GM18907 (cell line): Measurements from ENCODE around the gene MNS1.
"Not testable (repeated sequence)": the region's sequence is repeated elsewhere in the genome, so short reads cannot be mapped to it uniquely, and the experiment has no call there.

ENCODE experiments used
- ATAC-seq: cut with Tn5 transposase; IDR thresholded peaks from one replicate; pipeline ENCODE4 v1.9.1; 2021; ENCODE audit warnings: mild to moderate bottlenecking, moderate library complexity; ENCODE audit not compliant: unreplicated experiment

MNS1 gene

GRCh38 chr15:56454836-56455235 lies 10.1 kb downstream of the MNS1 start:
- ATAC-seq: no peak

DNA sequence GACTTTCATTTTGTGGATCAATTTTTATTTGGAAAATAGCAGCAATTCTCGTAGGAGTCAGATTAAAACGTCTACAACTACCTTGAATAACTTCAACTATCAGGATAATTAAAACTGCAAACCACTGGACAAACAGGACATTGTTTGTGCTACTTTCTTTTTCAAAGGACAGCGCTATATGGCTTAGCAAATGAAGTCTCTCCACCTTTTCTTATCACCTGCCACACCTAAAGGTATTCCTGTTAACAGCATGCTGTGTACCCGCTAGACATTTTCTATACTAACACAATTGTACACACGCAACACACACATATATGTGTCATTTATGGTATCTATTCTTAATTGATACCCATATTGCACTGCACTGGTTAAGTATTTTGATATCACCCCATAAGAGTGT lies 19.2 kb downstream of the MNS1 start:
- no peak for ATAC-seq

DNA sequence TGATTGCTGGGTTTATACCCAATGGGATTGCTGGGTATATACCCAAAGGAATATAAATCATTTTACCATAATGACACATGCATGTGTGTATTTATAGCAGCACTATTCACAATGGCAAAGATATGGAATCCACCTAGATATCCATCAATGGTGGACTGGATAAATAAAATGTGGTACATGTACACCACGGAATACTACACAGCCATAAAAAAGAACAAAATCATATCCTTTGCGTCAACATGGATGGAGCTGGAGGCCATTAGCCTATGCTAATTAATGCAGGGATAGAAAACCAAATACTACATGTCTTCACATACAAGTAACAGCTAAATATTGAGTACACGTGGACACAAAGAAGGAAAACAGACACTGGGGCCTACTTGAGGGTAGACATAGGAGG lies 22.6 kb downstream of the MNS1 start:
- no peak for ATAC-seq

DNA sequence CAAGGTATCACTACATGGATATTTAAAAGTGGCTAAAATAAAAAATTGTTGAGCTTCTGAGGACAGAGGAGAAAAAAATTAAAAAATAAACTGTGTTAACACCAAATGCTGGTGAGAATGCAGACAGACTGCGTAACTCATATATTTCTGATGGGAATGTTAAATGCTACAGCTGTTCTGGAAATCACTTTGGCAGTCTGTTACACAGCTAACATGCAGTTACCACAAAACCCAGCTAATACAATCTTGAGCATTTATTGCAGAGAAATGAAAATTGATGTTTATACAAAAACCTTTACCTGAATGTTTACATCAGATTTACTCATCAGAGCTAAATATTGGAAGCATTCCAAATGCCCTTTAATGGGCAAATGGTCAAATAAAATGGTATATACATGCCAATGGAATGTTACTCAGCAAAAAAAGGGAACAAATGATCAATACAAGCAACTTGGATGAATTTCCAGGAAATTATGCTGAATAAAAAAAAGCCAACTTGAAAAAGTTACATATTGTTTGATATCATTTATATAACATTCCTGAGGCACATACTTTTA lies 24.6 kb downstream of the MNS1 start:
- ATAC-seq: no peak

- ATAC-seq: no peak
Measured at GRCh38 chr15:56432304-56432703, 32.6 kb downstream of the MNS1 start.

GRCh38 chr15:56428821-56429458 lies 36.0 kb downstream of the MNS1 start:
- no peak for ATAC-seq

- no peak for ATAC-seq
Measured at GRCh38 chr15:56425976-56426375, 39.0 kb downstream of the MNS1 start.

DNA sequence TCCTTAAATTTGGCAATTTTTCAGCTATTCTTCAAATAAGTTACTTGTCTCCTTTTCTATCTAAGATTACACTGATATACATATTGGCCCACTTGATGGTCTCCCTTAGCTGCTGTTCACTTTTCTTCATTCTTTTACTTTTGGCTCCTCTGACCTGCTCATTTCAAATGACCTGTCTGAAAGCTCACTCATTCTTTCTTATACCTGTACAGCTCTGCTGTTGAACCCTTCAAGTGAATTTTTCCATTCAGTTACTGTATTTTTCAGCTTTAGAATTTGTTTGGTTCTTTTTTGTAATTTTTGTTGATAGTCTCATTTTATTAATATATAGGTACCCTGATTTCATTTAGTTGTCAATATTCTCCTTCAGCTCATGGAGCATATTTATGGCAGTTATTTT lies 39.7 kb downstream of the MNS1 start:
- ATAC-seq: no peak

GRCh38 chr15:56413114-56413733 lies 51.7 kb downstream of the MNS1 start:
- ATAC-seq: not testable (repeated sequence)

GRCh38 chr15:56411122-56411749 lies 53.7 kb downstream of the MNS1 start:
- ATAC-seq: no peak

DNA sequence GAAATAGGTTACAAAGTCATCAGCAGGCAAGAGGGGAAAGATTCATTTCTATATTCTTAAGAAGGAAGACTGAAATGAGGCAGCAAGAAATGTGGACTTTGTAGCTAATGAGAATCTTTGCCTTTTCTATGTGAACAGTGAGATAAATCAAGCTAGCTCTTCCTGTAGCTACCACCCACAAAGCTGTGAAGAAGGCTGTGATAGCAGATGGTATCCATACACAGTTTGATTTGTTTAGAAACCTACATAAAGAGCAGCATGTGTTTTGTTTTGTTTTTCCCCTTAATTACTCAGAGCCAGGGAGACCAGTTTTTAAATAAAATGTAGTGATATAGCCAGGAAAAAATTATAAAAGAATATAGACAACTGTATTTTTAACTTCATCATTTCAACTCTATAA lies 54.2 kb downstream of the MNS1 start:
- ATAC-seq: no peak

DNA sequence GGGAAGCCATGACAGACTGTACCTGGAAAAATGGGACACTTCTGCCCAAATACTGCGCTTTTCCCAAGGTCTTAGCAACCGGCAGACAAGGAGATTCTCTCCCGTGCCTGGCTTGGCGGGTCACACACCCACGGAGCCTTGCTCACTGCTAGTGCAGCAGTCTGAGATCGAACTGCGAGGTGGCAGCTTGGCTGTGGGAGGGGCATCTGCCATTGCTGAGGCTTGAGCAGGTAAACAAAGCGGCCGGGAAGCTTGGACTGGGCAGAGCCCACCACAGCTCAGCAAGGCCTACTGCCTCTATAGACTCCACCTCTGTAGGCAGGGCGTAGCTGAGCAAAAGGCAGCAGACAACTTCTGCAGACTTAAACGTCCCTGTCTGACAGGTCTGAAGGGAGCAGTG lies 65.7 kb downstream of the MNS1 start:
- ATAC-seq: not testable (repeated sequence)

- not testable (repeated sequence) for ATAC-seq
Measured at GRCh38 chr15:56397325-56397724, 67.6 kb downstream of the MNS1 start.

DNA sequence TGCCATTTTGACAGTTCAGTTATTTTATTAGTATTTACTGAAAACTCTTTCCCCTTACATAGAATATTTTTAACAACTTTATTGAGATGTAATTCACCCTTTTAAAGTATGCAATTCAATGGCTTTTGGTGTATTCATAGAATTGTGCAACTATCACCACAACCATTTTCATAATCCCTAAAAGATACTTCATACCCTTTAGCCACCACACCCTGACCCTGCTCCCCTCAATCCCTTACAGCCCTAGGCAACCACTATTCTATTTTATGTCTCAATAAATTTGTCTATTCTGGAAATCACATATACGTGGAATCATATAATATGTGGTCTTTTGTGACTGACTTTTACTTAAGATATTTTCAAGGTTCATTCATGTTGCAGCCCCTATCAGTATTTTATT lies 70.0 kb downstream of the MNS1 start:
- ATAC-seq: no peak

DNA sequence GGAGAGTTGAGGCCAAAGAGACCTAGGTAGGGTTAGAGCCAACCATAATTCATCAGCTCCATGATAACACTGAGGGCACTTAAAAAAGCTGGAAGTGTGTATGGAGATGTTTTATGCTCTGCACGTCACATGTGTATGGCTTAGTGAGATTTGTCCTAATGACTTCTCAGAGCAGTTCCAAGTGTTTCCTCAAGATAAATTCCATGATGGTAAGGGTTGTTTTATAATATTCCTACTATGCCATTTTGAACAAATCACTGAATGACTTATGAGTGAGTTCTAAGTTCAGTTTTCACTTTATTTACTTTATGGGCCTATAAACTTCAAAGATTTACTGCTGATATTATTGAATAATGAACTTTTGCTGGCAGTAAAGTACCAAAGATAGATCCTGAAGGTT lies 71.7 kb downstream of the MNS1 start:
- ATAC-seq: no peak

DNA sequence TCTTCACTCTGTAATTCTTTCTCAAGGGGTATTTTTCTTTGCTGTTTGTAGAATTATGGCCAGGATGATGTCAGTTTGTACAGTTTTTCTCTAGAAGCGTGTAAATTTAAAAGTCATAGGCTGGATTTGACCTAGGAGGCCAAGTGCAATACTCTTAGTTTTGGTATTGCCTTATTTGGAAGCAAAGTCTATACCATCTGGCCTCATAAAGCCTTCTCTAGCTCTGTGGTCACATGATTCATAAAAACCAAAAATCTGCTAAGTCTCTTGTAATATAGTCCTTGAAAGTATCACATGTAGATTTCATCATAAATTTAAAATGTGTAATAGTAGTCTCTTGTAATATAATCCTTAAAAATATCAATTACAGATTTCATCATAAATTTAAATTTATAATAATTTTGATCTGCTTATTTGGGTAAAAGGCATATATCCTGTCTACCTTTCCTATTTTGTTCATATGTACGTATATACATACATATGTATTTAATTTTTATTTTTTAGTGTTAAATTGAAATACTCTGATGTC lies 74.1 kb downstream of the MNS1 start:
- ATAC-seq: no peak

- no peak for ATAC-seq
Measured at GRCh38 chr15:56385908-56386307, 79.0 kb downstream of the MNS1 start.

- no peak for ATAC-seq
Measured at GRCh38 chr15:56383010-56383409, 81.9 kb downstream of the MNS1 start.
